K562 (cell line): ENCODE data around the gene LAMA3. TPM values are rescaled to one million over a fixed set of nuclear protein-coding genes. Genes with fewer than 3 reads are reported as not detected.

Experiments
- ATAC-seq: fragments of 200-7000 bp; cut with Tn5 transposase; 3 replicates; pipeline ENCODE4 v1.9.1; 2020; ENCODE audit warnings: moderate library complexity
- BruUV-seq: library from RNA; stranded (reverse); fragments of 400-500 nt; replicated peaks from 2 replicates; lab custom pipeline; 2021; lab: Mats Ljungman, UMichigan
- CTCF ChIA-PET: fragments of 300-600 bp; formaldehyde crosslinking; extraction: SDS; loops from one replicate; lab custom pipeline; 2021; ENCODE audit warnings: low intra/inter-chr PET ratio; lab: Yijun Ruan, JAX
- POLR2A ChIA-PET: fragments of 300-600, 350-650 bp; sonication (Branson Sonifier 250); formaldehyde crosslinking; extraction: SDS; loops from one replicate; lab custom pipeline; 2021; ENCODE audit warnings: antibody characterized with exemption, inconsistent platforms; lab: Yijun Ruan, JAX
- DNase-seq, 4 experiments: peaks; one replicate each; pipeline versions ENCODE4 v3.0.0 to v3.0.0-alpha.2; 2011 to 2018; ENCODE audit warnings: low spot score in 3 of 4, mixed read lengths in 3 of 4; ENCODE audit errors: extremely low read depth in 1 of 4
- FAIRE-seq: peaks from 2 replicates; lab custom pipeline; 2011; peaks lifted over from hg19 to GRCh38; lab: Jason Lieb, UNC
- H2AFZ ChIP-seq: 2 replicates; pipeline ENCODE4 v1.6.0; 2011; ENCODE audit warnings: low read depth, low read length, control low read depth, inconsistent platforms
- H3K27ac ChIP-seq: fragments of 200-600 bp; 3 replicates; pipeline ENCODE4 v1.8.0; 2011; ENCODE audit warnings: low read depth, mild to moderate bottlenecking, control low read depth, inconsistent platforms, low read length, moderate library complexity, mixed read lengths; ENCODE audit errors: extremely low read depth
- H3K27me3 ChIP-seq, 2 experiments: fragments of 300-600 bp in 1 of 2; 2 replicates in 1 of 2; 3 replicates in 1 of 2; pipeline versions ENCODE4 v1.6.0 to v1.8.0; 2011; ENCODE audit warnings: inconsistent platforms in 2 of 2, low read length in 2 of 2, mild to moderate bottlenecking in 1 of 2, mixed read lengths in 1 of 2, moderate library complexity in 1 of 2; ENCODE audit not compliant: control insufficient read depth in 2 of 2, insufficient read depth in 2 of 2
- H3K36me3 ChIP-seq: fragments of 300-600 bp; 3 replicates; pipeline ENCODE4 v1.8.0; 2011; ENCODE audit warnings: mild to moderate bottlenecking, low read length, inconsistent platforms; ENCODE audit not compliant: control insufficient read depth, insufficient read depth
- H3K4me1 ChIP-seq, 2 experiments: fragments of 200-600 bp in 1 of 2; replicated peaks in 1 of 2; 2 replicates in 1 of 2; 3 replicates in 1 of 2; pipeline versions ENCODE4 v1.5.1 to v1.8.0; 2011; ENCODE audit warnings: inconsistent platforms in 2 of 2, low read length in 2 of 2, mild to moderate bottlenecking in 1 of 2, mixed read lengths in 1 of 2, moderate library complexity in 1 of 2; ENCODE audit not compliant: control insufficient read depth in 2 of 2, insufficient read depth in 2 of 2
- H3K4me2 ChIP-seq: 2 replicates; pipeline ENCODE4 v1.6.1; 2011; ENCODE audit warnings: low read length, control low read depth, inconsistent platforms, mixed read lengths; ENCODE audit not compliant: insufficient read depth
- H3K4me3 ChIP-seq: fragments of 200-600 bp; sonication (generic), shearing (Covaris generic); 2 replicates; pipeline ENCODE4 v1.5.1; 2016; ENCODE audit warnings: control low read depth, inconsistent platforms
- H3K79me2 ChIP-seq: fragments of 200-600 bp; 3 replicates; pipeline ENCODE4 v1.8.0; 2011; ENCODE audit warnings: low read length, inconsistent platforms; ENCODE audit not compliant: control insufficient read depth, insufficient read depth
- H3K9ac ChIP-seq, 2 experiments: 2 replicates each; pipeline versions ENCODE4 v1.6.0 to v1.6.1; 2011; ENCODE audit warnings: low read depth in 2 of 2, low read length in 2 of 2, control low read depth in 1 of 2, inconsistent platforms in 1 of 2, mild to moderate bottlenecking in 1 of 2, mixed read lengths in 1 of 2; ENCODE audit not compliant: insufficient read depth in 1 of 2
- H3K9me1 ChIP-seq: one replicate; pipeline ENCODE4 v1.6.0; 2011; ENCODE audit warnings: inconsistent platforms, mild to moderate bottlenecking, low read length, moderate library complexity; ENCODE audit not compliant: control insufficient read depth, insufficient read depth
- H3K9me3 ChIP-seq: replicated peaks from 2 replicates; pipeline ENCODE4 v1.5.1; 2011; ENCODE audit warnings: low read depth, low read length, inconsistent platforms; ENCODE audit not compliant: control insufficient read depth, insufficient read depth
- H4K20me1 ChIP-seq: replicated peaks from 2 replicates; pipeline ENCODE4 v1.6.1; 2011; ENCODE audit warnings: low read length, inconsistent platforms, mixed read lengths; ENCODE audit not compliant: control insufficient read depth, insufficient read depth
- BCLAF1 ChIP-seq, 2 experiments: fragments of 450-650 bp in 1 of 2; IDR thresholded peaks; 2 replicates each; pipeline ENCODE4 v1.6.1; 2011 to 2017; ENCODE audit warnings: low read depth in 2 of 2, antibody characterized with exemption in 1 of 2, borderline replicate concordance in 1 of 2, low read length in 1 of 2, mild to moderate bottlenecking in 1 of 2, mixed read lengths in 1 of 2; ENCODE audit not compliant: control insufficient read depth in 1 of 2
- KAT7 ChIP-seq: sonication (generic); formaldehyde crosslinking; IDR thresholded peaks from 2 replicates; pipeline ENCODE4 v1.8.0; 2022; ENCODE audit warnings: missing genetic modification reagents, mild to moderate bottlenecking, borderline replicate concordance
- RBM34 ChIP-seq: fragments of 200-400 bp; formaldehyde crosslinking; IDR thresholded peaks from 2 replicates; pipeline ENCODE4 v1.6.1; 2018; ENCODE audit warnings: low read length, borderline replicate concordance; ENCODE audit not compliant: insufficient read depth
- SIX5 ChIP-seq, 2 experiments: IDR thresholded peaks; 2 replicates each; pipeline ENCODE4 v1.6.1; 2011; ENCODE audit warnings: low read length in 2 of 2, borderline replicate concordance in 1 of 2, low read depth in 1 of 2, mild to moderate bottlenecking in 1 of 2, moderate library complexity in 1 of 2; ENCODE audit not compliant: insufficient read depth in 1 of 2
- SUPT5H ChIP-seq: fragments of 450-650 bp; IDR thresholded peaks from 2 replicates; pipeline ENCODE4 v1.6.1; 2016
- ZKSCAN8 ChIP-seq: fragments of 200-800 bp; sonication (Bioruptor generic); IDR thresholded peaks from 2 replicates; pipeline ENCODE4 v1.6.1; 2016; ENCODE audit warnings: missing genetic modification characterization, missing compliant biosample characterization
- ZNF175 ChIP-seq: fragments of 200-800 bp; sonication (Bioruptor generic); IDR thresholded peaks from 2 replicates; pipeline ENCODE4 v1.6.1; 2016; ENCODE audit warnings: low read depth, mild to moderate bottlenecking, missing genetic modification characterization, missing compliant biosample characterization
- ZNF224 ChIP-seq: sonication (generic); formaldehyde crosslinking; IDR thresholded peaks from 2 replicates; pipeline ENCODE4 v1.8.0; 2022; ENCODE audit warnings: mild to moderate bottlenecking, missing genetic modification reagents
- WGBS: fragments of 100-300 bp; shearing (Covaris generic); methylation state at CpG from one replicate; pipeline ENCODE4 v1.1.6; 2016; ENCODE audit warnings: low coverage, mixed read lengths; ENCODE audit not compliant: insufficient coverage; ENCODE audit errors: missing lambda C conversion rate; 5-methylcytosine and 5-hydroxymethylcytosine counted together
- in situ Hi-C: fragments of 300-500 bp; cut with MboI; formaldehyde crosslinking; loops from 4 replicates; pipeline ENCODE4 v1.15.0; 2018; ENCODE audit warnings: inconsistent platforms, mixed read lengths
- intact Hi-C: fragments of 100-400 bp; cut with micrococcal nuclease; formaldehyde crosslinking; loops from 2 replicates; pipeline ENCODE4 v1.14.2; 2022
- polyA plus RNA-seq, 8 experiments: library from polyadenylated mRNA; depleted of rRNA in 4 of 8; stranded (reverse) in 5 of 8; unstranded in 3 of 8; fragments of >200 nt; fragmentation: Nextera tagmentation in 2 of 8; fragmentation: Illumina TruSeq in 1 of 8; extraction: Ambion mirVana in 2 of 8; extraction: Trizol in 1 of 8; gene quantifications; 2 replicates each; pipeline versions ENCODE4 v1.2.1 to v1.2.3, GENCODE V29; 2011 to 2014; ENCODE audit warnings: inconsistent platforms in 1 of 8, missing spikeins in 1 of 8
- total RNA-seq, 7 experiments: library from RNA; depleted of rRNA in 6 of 7; stranded (reverse); fragments of >200 nt in 6 of 7; fragmentation: Illumina TruSeq in 2 of 7; extraction: Trizol in 2 of 7; gene quantifications; 2 replicates each; pipeline versions ENCODE4 v1.2.1 to v1.2.3, GENCODE V29; 2011 to 2021; ENCODE audit warnings: low replicate concordance in 1 of 7

The LAMA3 gene
- total and polyA plus RNA-seq, 9 of the 15 experiments (the other 6 are each of a cell fraction or from before 2014, with no cell fraction given): 0.07 TPM; not detected in 8

GRCh38 chr18:23856466-23857163 is 167.4 kb downstream of the LAMA3 start (continued):
- TF ChIP-seq KAT7: no peak
- no peak for TF ChIP-seq RBM34
- no peak for TF ChIP-seq SIX5 (IDR thresholded peaks at IDR 0.05; ENCODE audit: borderline replicate concordance in 1 of 2, insufficient read depth in 1 of 2, low read depth in 1 of 2, low read length in 2 of 2)
- no peak for TF ChIP-seq ZNF175

GRCh38 chr18:23857164-23857552 is 167.9 kb downstream of the LAMA3 start:
- Histone ChIP-seq H3K9me1 (no peaks in the 10 kb centered on the region), H3K9ac (no peak overlapping the region), H4K20me1 (no peaks in the 10 kb centered on the region), H3K36me3 (no peaks in the 10 kb centered on the region), H3K27ac (no peak overlapping the region), H3K9me3 (no peaks in the 10 kb centered on the region), H2AFZ (no peak overlapping the region), H3K4me2 (no peak overlapping the region), H3K79me2 (no peaks in the 10 kb centered on the region), H3K27me3 (peaks cover 0 to 26% of the 10 kb centered on the region in 2 experiments; a peak in 2 of 5 replicates), H3K4me1 (no peaks in the 10 kb centered on the region), H3K4me3 (no peak overlapping the region)
- no peak for DNase-seq
- in situ Hi-C loops (no loop called here), intact Hi-C loops (no loop called here)
- no TSS peak for BruUV-seq
- POLR2A ChIA-PET: no interaction called here
- no peak for ATAC-seq
- TF ChIP-seq ZKSCAN8 (CRISPR knock-in tag) (no peak), BCLAF1 (IDR thresholded peaks at IDR 0.05; ENCODE audit: borderline replicate concordance in 1 of 2, control insufficient read depth in 1 of 2, low read depth in 2 of 2, low read length in 1 of 2) (no peak), SUPT5H (no peak), ZNF224 (CRISPR knock-in tag) (no peak)
- CTCF ChIA-PET: no interaction called here
- WGBS: 0% methylated on average over 5 of the region's 5 CpGs
- FAIRE-seq: no peak
